ENCODE results near the gene ASTE1. TPM values are rescaled to one million over a fixed set of nuclear protein-coding genes. Genes with fewer than 3 reads are reported as not detected.

The ASTE1 gene
- total RNA-seq, 1 experiment from 2014 or later, result 9.7 TPM

- no peak overlapping the region for H3T11ph ChIP-seq (ENCODE audit: low read length)
- H2BK5ac ChIP-seq (ENCODE audit: insufficient read length, low read length), result no peak overlapping the region
- no peak overlapping the region for H2AFZ ChIP-seq (ENCODE audit: low read length)
- H3K4me2 ChIP-seq (ENCODE audit: insufficient read depth, insufficient read length, low read length), result no peak overlapping the region
- no peaks in the 10 kb centered on the region for H3K9me3 ChIP-seq (ENCODE audit: control insufficient read depth, low read depth, low read length)
- no peak for TF ChIP-seq CTCF (conservative IDR thresholded peaks at IDR 0.05)
- Mint-ChIP-seq H3K36me3 (ENCODE audit: insufficient read depth in 1 of 3, low read depth in 3 of 3) (peaks cover 0 to under 1% (median 0%) of the 10 kb centered on the region in 3 experiments; a peak in 1 of 7 replicates), H3K27ac (no peak overlapping the region), H3K4me1 (no peaks in the 10 kb centered on the region), H3K27me3 (ENCODE audit: low read depth) (no peaks in the 10 kb centered on the region), H3K4me3 (no peak overlapping the region), H3K9me3 (no peaks in the 10 kb centered on the region)
- no peaks in the 10 kb centered on the region for H3K23me2 ChIP-seq (ENCODE audit: insufficient read length, low read depth, low read length, poor library complexity, severe bottlenecking)
- WGBS (ENCODE audit: extremely low coverage, insufficient read length, low lambda C conversion rate), result no CpG with 5 or more reads among the region's 1 CpG
- H2BK20ac ChIP-seq (ENCODE audit: low read depth, low read length, poor library complexity, severe bottlenecking), result no peak overlapping the region
- H4K8ac ChIP-seq (replicated peaks; ENCODE audit: insufficient read length, low read depth, low read length), result no peak overlapping the region
- no peak overlapping the region for H2BK120ac ChIP-seq (ENCODE audit: low read depth, low read length, poor library complexity, severe bottlenecking)
- no peak overlapping the region for H3K18ac ChIP-seq (ENCODE audit: insufficient read length, low read depth, low read length)
- no peaks in the 10 kb centered on the region for H3K79me2 ChIP-seq (ENCODE audit: insufficient read depth, low read length)
- no peak overlapping the region for H2BK15ac ChIP-seq (ENCODE audit: low read depth, low read length)
- no peaks in the 10 kb centered on the region for H3K79me1 ChIP-seq (ENCODE audit: insufficient read depth, low read depth, low read length, poor library complexity, severe bottlenecking)
- H3K4ac ChIP-seq (ENCODE audit: low read depth, low read length), result no peak overlapping the region
- no peaks in the 10 kb centered on the region for H4K20me1 ChIP-seq (ENCODE audit: control insufficient read depth, insufficient read depth, insufficient read length)
- no peak for DNase-seq
- H3K27ac ChIP-seq (ENCODE audit: insufficient read length, low read depth, low read length), result no peak overlapping the region
- H3K9ac ChIP-seq (ENCODE audit: extremely low read depth, insufficient read length, low read length), result no peak overlapping the region
- no peak overlapping the region for H4K91ac ChIP-seq (ENCODE audit: insufficient read length, low read depth, low read length)
- no peaks in the 10 kb centered on the region for H3K27me3 ChIP-seq (ENCODE audit: insufficient read depth, low read length)
- H2AK5ac ChIP-seq (ENCODE audit: insufficient read length, low read length), result no peak overlapping the region
- H3K14ac ChIP-seq (ENCODE audit: insufficient read depth, low read length), result no peak overlapping the region
- no peak overlapping the region for H3K56ac ChIP-seq (ENCODE audit: insufficient read length, low read depth, low read length)
- no peak overlapping the region for H3K23ac ChIP-seq (ENCODE audit: insufficient read length, low read depth, low read length)
- H2BK12ac ChIP-seq (ENCODE audit: insufficient read length, low read depth, low read length), result no peak overlapping the region
- H3K4me1 ChIP-seq (ENCODE audit: insufficient read depth, low read length), result no peaks in the 10 kb centered on the region
- no peak overlapping the region for H4K5ac ChIP-seq (ENCODE audit: insufficient read length, low read depth, low read length)
These were observed 9.7 kb upstream of the ASTE1 start for GRCh38 chr3:131036200-131036816.
